Measurements from ENCODE around the gene GRM7.

- TF ChIP-seq CTCF (IDR thresholded peaks at IDR 0.05; ENCODE audit: low read depth, low read length) (no peak), EZH2phosphoT487 (IDR thresholded peaks at IDR 0.05; ENCODE audit: low read depth) (no peak)
These were observed 239.2 kb downstream of the GRM7 start for GRCh38 chr3:7100136-7100535.
